HepG2 (cell line): ENCODE data around the gene LONP1. TPM values are rescaled to one million over a fixed set of nuclear protein-coding genes. Genes with fewer than 3 reads are reported as not detected.
A peak's percentile ranks its signal among the peaks of the same experiment; 100 is the strongest.

ENCODE experiments used
- ATRX ChIP-seq: sonication (generic); formaldehyde crosslinking; IDR thresholded peaks from 2 replicates; pipeline ENCODE4 v1.4.0; 2020; ENCODE audit warnings: missing genetic modification reagents, borderline replicate concordance
- CERS6 ChIP-seq: sonication (generic); formaldehyde crosslinking; IDR thresholded peaks from 2 replicates; pipeline ENCODE4 v1.5.0; 2020; ENCODE audit warnings: missing genetic modification reagents
- CREB1 ChIP-seq, 2 experiments: fragments of 450-650 bp in 1 of 2; IDR thresholded peaks; 2 replicates each; pipeline ENCODE4 v1.6.1; 2016 to 2017; ENCODE audit warnings: control low read depth in 1 of 2, mild to moderate bottlenecking in 1 of 2, missing compliant biosample characterization in 1 of 2, missing genetic modification characterization in 1 of 2
- CREM ChIP-seq, 2 experiments: sonication (generic) in 1 of 2; formaldehyde crosslinking in 1 of 2; IDR thresholded peaks; 2 replicates each; pipeline versions ENCODE4 v1.4.0 to v1.6.1; 2016 to 2020; ENCODE audit warnings: antibody characterized with exemption in 1 of 2, mild to moderate bottlenecking in 1 of 2, missing genetic modification reagents in 1 of 2
- E2F2 ChIP-seq: sonication (generic); formaldehyde crosslinking; IDR thresholded peaks from 2 replicates; pipeline ENCODE4 v1.4.0; 2020; ENCODE audit warnings: missing genetic modification reagents, borderline replicate concordance
- E2F5 ChIP-seq: sonication (generic); formaldehyde crosslinking; conservative IDR thresholded peaks from 2 replicates; pipeline ENCODE4 v1.4.0; 2020; ENCODE audit warnings: missing genetic modification reagents
- EEA1 ChIP-seq: sonication (generic); formaldehyde crosslinking; IDR thresholded peaks from 2 replicates; pipeline ENCODE4 v1.5.1; 2020; ENCODE audit warnings: mild to moderate bottlenecking, missing genetic modification reagents, borderline replicate concordance
- GMEB1 ChIP-seq: sonication (generic); formaldehyde crosslinking; IDR thresholded peaks from 2 replicates; pipeline ENCODE4 v1.5.1; 2020; ENCODE audit warnings: missing genetic modification reagents, mild to moderate bottlenecking, borderline replicate concordance
- MAFF ChIP-seq: IDR thresholded peaks from 2 replicates; pipeline ENCODE4 v1.6.1; 2011; ENCODE audit warnings: low read depth, low read length, improper control_type of control experiment
- MIER2 ChIP-seq: IDR thresholded peaks from 2 replicates; pipeline ENCODE4 v1.6.1; 2016; ENCODE audit warnings: missing biosample characterization, missing genetic modification reagents
- NFKB2 ChIP-seq: sonication (generic); formaldehyde crosslinking; IDR thresholded peaks from 2 replicates; pipeline ENCODE4 v1.4.0; 2020; ENCODE audit warnings: missing genetic modification reagents, borderline replicate concordance
- PCBP1 ChIP-seq: fragments of 200-400 bp; formaldehyde crosslinking; IDR thresholded peaks from 2 replicates; pipeline ENCODE4 v1.6.1; 2017; ENCODE audit warnings: mild to moderate bottlenecking, low read depth, low read length, borderline replicate concordance
- PITX1 ChIP-seq: sonication (generic); formaldehyde crosslinking; IDR thresholded peaks from 2 replicates; pipeline ENCODE4 v1.5.1; 2020; ENCODE audit warnings: mild to moderate bottlenecking, missing genetic modification reagents
- POLR2AphosphoS5 ChIP-seq: IDR thresholded peaks from 2 replicates; pipeline ENCODE4 v1.6.1; 2012; ENCODE audit warnings: low read depth, low read length
- RARA ChIP-seq: IDR thresholded peaks from 2 replicates; pipeline ENCODE4 v1.6.1; 2016; ENCODE audit warnings: missing genetic modification reagents, missing compliant biosample characterization
- SMAD9 ChIP-seq: sonication (generic); formaldehyde crosslinking; IDR thresholded peaks from 2 replicates; pipeline ENCODE4 v1.5.1; 2020; ENCODE audit warnings: mild to moderate bottlenecking, missing genetic modification reagents
- SP1 ChIP-seq, 2 experiments: fragments of 450-650 bp in 1 of 2; sonication (generic) in 1 of 2; formaldehyde crosslinking in 1 of 2; IDR thresholded peaks; 2 replicates each; pipeline versions ENCODE4 v1.4.0 to v1.6.1; 2016 to 2020; ENCODE audit warnings: missing genetic modification reagents in 1 of 2
- ZNF225 ChIP-seq: sonication (generic); formaldehyde crosslinking; IDR thresholded peaks from 2 replicates; pipeline ENCODE4 v1.4.0; 2020; ENCODE audit warnings: mild to moderate bottlenecking, missing genetic modification reagents
- ZNF317 ChIP-seq: sonication (generic); formaldehyde crosslinking; IDR thresholded peaks from 2 replicates; pipeline ENCODE4 v1.5.0; 2020; ENCODE audit warnings: mild to moderate bottlenecking, missing genetic modification reagents
- ZNF33A ChIP-seq: sonication (generic); formaldehyde crosslinking; IDR thresholded peaks from 2 replicates; pipeline ENCODE4 v1.5.1; 2020; ENCODE audit warnings: missing genetic modification reagents, mild to moderate bottlenecking, moderate library complexity, borderline replicate concordance
- ZNF350 ChIP-seq: sonication (generic); formaldehyde crosslinking; IDR thresholded peaks from 2 replicates; pipeline ENCODE4 v1.4.0; 2020; ENCODE audit warnings: mild to moderate bottlenecking, low read depth, missing genetic modification reagents, borderline replicate concordance
- ZNF580 ChIP-seq: IDR thresholded peaks from 2 replicates; pipeline ENCODE4 v1.6.1; 2016; ENCODE audit warnings: low read depth, borderline replicate concordance
- ZNF607 ChIP-seq: sonication (generic); formaldehyde crosslinking; IDR thresholded peaks from 2 replicates; pipeline ENCODE4 v1.5.1; 2020; ENCODE audit warnings: missing genetic modification reagents, mild to moderate bottlenecking, borderline replicate concordance
- ZSCAN22 ChIP-seq: sonication (generic); formaldehyde crosslinking; IDR thresholded peaks from 2 replicates; pipeline ENCODE4 v1.4.0; 2020; ENCODE audit warnings: mild to moderate bottlenecking, missing genetic modification reagents
- polyA plus RNA-seq, 8 experiments: library from polyadenylated mRNA; depleted of rRNA in 3 of 8; stranded (reverse) in 7 of 8; unstranded in 1 of 8; fragments of >200 nt; fragmentation: Illumina TruSeq in 4 of 8; extraction: Trizol in 4 of 8; gene quantifications; 2 replicates each; pipeline versions ENCODE4 v1.2.1 to v1.2.3, GENCODE V29; 2011 to 2016; ENCODE audit warnings: low read depth in 4 of 8, missing spikeins in 1 of 8, mixed read lengths in 1 of 8; ENCODE audit not compliant: insufficient read depth in 1 of 8
- total RNA-seq, 5 experiments: library from RNA; depleted of rRNA; stranded (reverse); fragments of >200 nt; fragmentation: Illumina TruSeq; extraction: Trizol; gene quantifications; 2 replicates each; pipeline ENCODE4 v1.2.3, GENCODE V29; 2016; ENCODE audit warnings: low read depth in 1 of 5

LONP1 gene
- total and polyA plus RNA-seq, 2 of the 13 experiments (the other 11 are each of a cell fraction or from before 2014, with no cell fraction given), result 59.5 to 76.8 TPM

- TF ChIP-seq GMEB1 (CRISPR knock-in tag) (peak; percentile 95), ZSCAN22 (no peak), POLR2AphosphoS5 (peak; percentile 73), ZNF607 (no peak; the same call in 1 of the 2 replicates), CREB1 (IDR thresholded peaks at IDR 0.05) (peak; percentile 69), CREB1 (CRISPR knock-in tag; IDR thresholded peaks at IDR 0.05) (peak; percentile 93), EEA1 (CRISPR knock-in tag) (no peak), ZNF225 (CRISPR knock-in tag) (no peak), ZNF33A (CRISPR knock-in tag) (no peak), MAFF (0 out of 2 replicates have a peak, but pooled peaks have one; percentile 1), NFKB2 (no peak; the same call in 1 of the 2 replicates), ZNF580 (peak; percentile 13; the same call in 1 of the 2 replicates), ATRX (no peak), RARA (CRISPR knock-in tag) (no peak), PITX1 (CRISPR knock-in tag) (no peak), SP1 (IDR thresholded peaks at IDR 0.05) (no peak), SP1 (CRISPR knock-in tag; IDR thresholded peaks at IDR 0.05) (peak; percentile 78), PCBP1 (no peak), E2F5 (CRISPR knock-in tag) (no peak), CREM (IDR thresholded peaks at IDR 0.05) (peak; percentile 99), CREM (CRISPR knock-in tag; IDR thresholded peaks at IDR 0.05) (no peak), ZNF350 (peak; percentile 95), E2F2 (CRISPR knock-in tag) (no peak), MIER2 (CRISPR knock-in tag) (no peak), SMAD9 (no peak), ZNF317 (CRISPR knock-in tag) (peak; percentile 89), CERS6 (CRISPR knock-in tag) (no peak)
Observed at GRCh38 chr19:5680437-5681368, 39.2 kb downstream of the LONP1 start, which contains the start of the genes HSD11B1L and MICOS13 (continued).
